GM23248 (cell line): ENCODE results near the gene A2M.

ENCODE experiments used
- EZH2 ChIP-seq: fragments of 200-600 bp; sonication (generic); IDR thresholded peaks from 2 replicates; pipeline ENCODE4 v1.6.1; 2018; ENCODE audit warnings: antibody characterized with exemption, mild to moderate bottlenecking; ENCODE audit not compliant: insufficient read depth, poor library complexity, severe bottlenecking
- EZH2phosphoT487 ChIP-seq: fragments of 200-600 bp; sonication (generic); IDR thresholded peaks from 2 replicates; pipeline ENCODE4 v1.6.1; 2018; ENCODE audit warnings: antibody characterized with exemption, moderate library complexity, mild to moderate bottlenecking, low read depth; ENCODE audit not compliant: insufficient read depth

GRCh38 chr12:9143137-9143536, 27.4 kb upstream of the A2M start:
- TF ChIP-seq EZH2phosphoT487 (no peak), EZH2 (no peak)
